Measurements from ENCODE around the gene C22orf31.

Gene C22orf31

GRCh38 chr22:29012952-29013351 is 48.7 kb downstream of the C22orf31 start:
- Histone ChIP-seq H3K27ac (ENCODE audit: low read depth, low read length) (no peak overlapping the region), H3K9me3 (ENCODE audit: insufficient read depth, low read length) (no peaks in the 10 kb centered on the region), H3K79me2 (ENCODE audit: insufficient read depth, low read length) (no peaks in the 10 kb centered on the region), H3K4me3 (ENCODE audit: insufficient read depth, low read length, poor library complexity, severe bottlenecking) (no peak overlapping the region), H4K20me1 (ENCODE audit: low read depth, low read length) (no peaks in the 10 kb centered on the region), H3K4me2 (ENCODE audit: low read depth, low read length, poor library complexity, severe bottlenecking) (no peak overlapping the region), H3K9ac (ENCODE audit: low read length) (no peak overlapping the region), H2AFZ (ENCODE audit: low read depth, low read length, severe bottlenecking) (no peak overlapping the region), H3K36me3 (ENCODE audit: low read length) (no peaks in the 10 kb centered on the region), H3K27me3 (ENCODE audit: low read length) (no peaks in the 10 kb centered on the region), H3K9me2 (replicated peaks; ENCODE audit: insufficient read depth, low read length) (no peaks in the 10 kb centered on the region), H3F3A (ENCODE audit: insufficient read depth) (no peaks in the 10 kb centered on the region)
- no peak for TF ChIP-seq EZH2phosphoT487 (conservative IDR thresholded peaks at IDR 0.05; ENCODE audit: low read length)
- TF ChIP-seq, protein P1, sequence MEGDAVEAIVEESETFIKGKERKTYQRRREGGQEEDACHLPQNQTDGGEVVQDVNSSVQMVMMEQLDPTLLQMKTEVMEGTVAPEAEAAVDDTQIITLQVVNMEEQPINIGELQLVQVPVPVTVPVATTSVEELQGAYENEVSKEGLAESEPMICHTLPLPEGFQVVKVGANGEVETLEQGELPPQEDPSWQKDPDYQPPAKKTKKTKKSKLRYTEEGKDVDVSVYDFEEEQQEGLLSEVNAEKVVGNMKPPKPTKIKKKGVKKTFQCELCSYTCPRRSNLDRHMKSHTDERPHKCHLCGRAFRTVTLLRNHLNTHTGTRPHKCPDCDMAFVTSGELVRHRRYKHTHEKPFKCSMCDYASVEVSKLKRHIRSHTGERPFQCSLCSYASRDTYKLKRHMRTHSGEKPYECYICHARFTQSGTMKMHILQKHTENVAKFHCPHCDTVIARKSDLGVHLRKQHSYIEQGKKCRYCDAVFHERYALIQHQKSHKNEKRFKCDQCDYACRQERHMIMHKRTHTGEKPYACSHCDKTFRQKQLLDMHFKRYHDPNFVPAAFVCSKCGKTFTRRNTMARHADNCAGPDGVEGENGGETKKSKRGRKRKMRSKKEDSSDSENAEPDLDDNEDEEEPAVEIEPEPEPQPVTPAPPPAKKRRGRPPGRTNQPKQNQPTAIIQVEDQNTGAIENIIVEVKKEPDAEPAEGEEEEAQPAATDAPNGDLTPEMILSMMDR (IDR thresholded peaks at IDR 0.05; ENCODE audit: insufficient read depth, low read length, poor library complexity, severe bottlenecking), result no peak

DNA sequence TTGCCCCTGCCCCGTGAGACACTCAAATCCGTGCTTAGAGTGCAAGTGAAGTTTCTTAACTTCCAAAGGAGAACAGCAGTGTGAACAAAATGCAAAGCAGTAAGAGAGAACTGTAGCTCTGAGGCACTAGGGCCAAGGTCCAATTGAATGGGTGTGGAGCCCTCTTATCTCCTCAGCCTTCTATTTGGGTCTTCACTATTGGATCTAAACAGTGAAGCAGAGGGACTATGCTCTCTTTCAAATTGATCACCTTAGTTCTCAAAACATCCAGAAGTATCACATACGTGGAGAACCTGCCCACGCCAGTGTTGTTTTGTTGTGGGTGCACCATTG is 49.6 kb downstream of the C22orf31 start:
- TF ChIP-seq, protein P1 (IDR thresholded peaks at IDR 0.05; ENCODE audit: insufficient read depth, low read length, poor library complexity, severe bottlenecking), result no peak
- no peak for TF ChIP-seq EZH2phosphoT487 (conservative IDR thresholded peaks at IDR 0.05; ENCODE audit: low read length)
- no peak overlapping the region for H3K4me2 ChIP-seq (ENCODE audit: low read depth, low read length, poor library complexity, severe bottlenecking)

GRCh38 chr22:29011240-29012100 is 50.2 kb downstream of the C22orf31 start:
- Histone ChIP-seq H3K79me2 (ENCODE audit: insufficient read depth, low read length) (no peaks in the 10 kb centered on the region), H3K27ac (ENCODE audit: low read depth, low read length) (no peak overlapping the region), H3K4me2 (ENCODE audit: low read depth, low read length, poor library complexity, severe bottlenecking) (no peak overlapping the region), H2AFZ (ENCODE audit: low read depth, low read length, severe bottlenecking) (no peak overlapping the region), H3K9me2 (replicated peaks; ENCODE audit: insufficient read depth, low read length) (no peaks in the 10 kb centered on the region), H3K9ac (ENCODE audit: low read length) (no peak overlapping the region), H3K4me3 (ENCODE audit: insufficient read depth, low read length, poor library complexity, severe bottlenecking) (no peak overlapping the region), H4K20me1 (ENCODE audit: low read depth, low read length) (no peaks in the 10 kb centered on the region), H3K9me3 (ENCODE audit: insufficient read depth, low read length) (no peaks in the 10 kb centered on the region), H3F3A (ENCODE audit: insufficient read depth) (no peaks in the 10 kb centered on the region), H3K36me3 (ENCODE audit: low read length) (no peaks in the 10 kb centered on the region), H3K27me3 (ENCODE audit: low read length) (no peaks in the 10 kb centered on the region)
- TF ChIP-seq, protein P1 (IDR thresholded peaks at IDR 0.05; ENCODE audit: insufficient read depth, low read length, poor library complexity, severe bottlenecking), result no peak
- no peak for TF ChIP-seq EZH2phosphoT487 (conservative IDR thresholded peaks at IDR 0.05; ENCODE audit: low read length)

More for the DNA sequence above, 49.6 kb downstream of the C22orf31 start:
- no peaks in the 10 kb centered on the region for H3K9me2 ChIP-seq (replicated peaks; ENCODE audit: insufficient read depth, low read length)
- no peaks in the 10 kb centered on the region for H4K20me1 ChIP-seq (ENCODE audit: low read depth, low read length)
- no peaks in the 10 kb centered on the region for H3F3A ChIP-seq (ENCODE audit: insufficient read depth)
- no peak overlapping the region for H3K4me3 ChIP-seq (ENCODE audit: insufficient read depth, low read length, poor library complexity, severe bottlenecking)
- no peak overlapping the region for H3K27ac ChIP-seq (ENCODE audit: low read depth, low read length)
- H3K79me2 ChIP-seq (ENCODE audit: insufficient read depth, low read length), result no peaks in the 10 kb centered on the region
- H3K27me3 ChIP-seq (ENCODE audit: low read length), result no peaks in the 10 kb centered on the region
- H2AFZ ChIP-seq (ENCODE audit: low read depth, low read length, severe bottlenecking), result no peak overlapping the region
- H3K9ac ChIP-seq (ENCODE audit: low read length), result no peak overlapping the region
- no peaks in the 10 kb centered on the region for H3K36me3 ChIP-seq (ENCODE audit: low read length)
- H3K9me3 ChIP-seq (ENCODE audit: insufficient read depth, low read length), result no peaks in the 10 kb centered on the region

Measured in SU-DHL-6 (cell line).